ENCODE results near the gene SLC31A1. TPM values are rescaled to one million over a fixed set of nuclear protein-coding genes. Genes with fewer than 3 reads are reported as not detected.

The SLC31A1 gene
- total and polyA plus RNA-seq, 2 of the 8 experiments (the other 6 are each of a cell fraction or from before 2014, with no cell fraction given), result 23.9 to 40.8 TPM

- Histone ChIP-seq H3K4me2 (ENCODE audit: insufficient read depth in 1 of 2, low read depth in 2 of 2, low read length in 2 of 2) (no peak overlapping the region), H2BK120ac (replicated peaks; ENCODE audit: low read depth, low read length) (no peak overlapping the region), H4K91ac (replicated peaks; ENCODE audit: insufficient read length, low read length) (no peak overlapping the region), H2AK5ac (ENCODE audit: low read depth, low read length) (no peak overlapping the region), H3K79me1 (ENCODE audit: low read depth, low read length) (peaks cover 2% of the 10 kb centered on the region; the same call in 1 of the 2 replicates), H2AFZ (ENCODE audit: low read length) (no peak overlapping the region), H4K20me1 (replicated peaks in 1 of 2; ENCODE audit: control insufficient read depth in 1 of 2, insufficient read depth in 2 of 2, low read length in 2 of 2) (peaks cover 2 to 4% of the 10 kb centered on the region in 2 experiments), H3K23me2 (ENCODE audit: low read depth, low read length) (no peaks in the 10 kb centered on the region), H3K14ac (ENCODE audit: insufficient read length) (no peak overlapping the region), H3K4me3 (ENCODE audit: extremely low read depth in 1 of 4, insufficient read depth in 2 of 4, low read depth in 3 of 4, low read length in 4 of 4) (no peak overlapping the region), H3K9ac (replicated peaks in 1 of 4; ENCODE audit: extremely low read depth in 1 of 4, low read depth in 3 of 4, low read length in 3 of 4) (no peak overlapping the region), H2BK5ac (ENCODE audit: low read depth, low read length) (no peak overlapping the region), H3K9me3 (ENCODE audit: insufficient read depth in 2 of 2, low read depth in 1 of 2, low read length in 1 of 2) (no peaks in the 10 kb centered on the region), H2BK12ac (ENCODE audit: low read depth, low read length) (no peak overlapping the region), H3K18ac (ENCODE audit: extremely low read depth, low read length) (no peak overlapping the region), H2BK20ac (ENCODE audit: low read length) (no peak overlapping the region), H4K8ac (ENCODE audit: extremely low read depth, insufficient read depth, low read length) (no peak overlapping the region), H3K36me3 (ENCODE audit: control insufficient read depth in 2 of 4, insufficient read depth in 4 of 4, low read length in 3 of 4) (peaks cover 0 to 3% (median 0%) of the 10 kb centered on the region in 4 experiments; a peak in 1 of 8 replicates), H3K23ac (ENCODE audit: insufficient read length) (no peak overlapping the region), H3K4ac (replicated peaks; ENCODE audit: insufficient read length, low read depth, low read length) (no peak overlapping the region), H3K4me1 (replicated peaks in 1 of 4; ENCODE audit: control insufficient read depth in 3 of 4, insufficient read depth in 4 of 4, low read length in 3 of 4) (peaks cover 0 to 2% (median 0%) of the 10 kb centered on the region in 4 experiments; a peak in 2 of 7 replicates), H3K79me2 (ENCODE audit: control insufficient read depth in 1 of 2, insufficient read depth in 2 of 2, low read length in 2 of 2) (peaks cover 2 to 18% of the 10 kb centered on the region in 2 experiments; a peak in 3 of 4 replicates), H3K27me3 (replicated peaks in 1 of 4; ENCODE audit: control insufficient read depth in 3 of 4, extremely low read depth in 1 of 4, insufficient read depth in 3 of 4, low read length in 3 of 4) (no peaks in the 10 kb centered on the region), H3K56ac (replicated peaks; ENCODE audit: insufficient read length, low read depth, low read length) (no peak overlapping the region), H4K5ac (ENCODE audit: insufficient read length, low read depth, low read length) (no peak overlapping the region), H3K27ac (ENCODE audit: low read depth, low read length) (no peak overlapping the region), H2BK15ac (ENCODE audit: low read length) (no peak overlapping the region)
- 86% methylated on average over 1 of the region's 1 CpG; no CpG with 5 or more reads in 1 of the 2 experiments for WGBS, 2 experiments (ENCODE audit: extremely low coverage in 1 of 2, insufficient coverage in 1 of 2, insufficient read length in 1 of 2, insufficient replicate concordance in 2 of 2, low coverage in 1 of 2, low lambda C conversion rate in 2 of 2, missing lambda C conversion rate in 1 of 2)
- DNase-seq (ENCODE audit: low read depth in 1 of 2, low spot score in 2 of 2) (no peak), FAIRE-seq (no peak)
- POLR2A ChIA-PET (ENCODE audit: partially characterized antibody), result interaction anchor here (1.1 kb wide), 1 partner anchor 58 kb away, joined by 3 read pairs; no protein-coding TSS in a partner anchor
- CTCF ChIA-PET (ENCODE audit: partially characterized antibody), result no interaction called here
- TF ChIP-seq YY1 (IDR thresholded peaks at IDR 0.05; ENCODE audit: low read depth, low read length) (no peak), CREB1 (IDR thresholded peaks at IDR 0.05) (no peak), SP4 (IDR thresholded peaks at IDR 0.05; ENCODE audit: low read length) (no peak), TBP (IDR thresholded peaks at IDR 0.05; ENCODE audit: low read depth, low read length) (no peak), TAF1 (IDR thresholded peaks at IDR 0.05; ENCODE audit: low read depth, low read length) (no peak), TEAD4 (IDR thresholded peaks at IDR 0.05; ENCODE audit: low read depth, low read length) (no peak), FOSL1 (IDR thresholded peaks at IDR 0.05; ENCODE audit: insufficient read depth, low read depth, low read length) (no peak)
Measured at GRCh38 chr9:113227436-113227835, 6.1 kb downstream of the SLC31A1 start.
